ENCODE results near the gene NUF2. TPM values are rescaled to one million over a fixed set of nuclear protein-coding genes. Genes with fewer than 3 reads are reported as not detected.

Gene NUF2
- total RNA-seq, 1 donor from 2014 or later, result not detected

GRCh38 chr1:163395790-163396189 is 74.0 kb downstream of the NUF2 start:
- Histone ChIP-seq H3K27me3 (no peaks in the 10 kb centered on the region), H3K4me3 (no peak overlapping the region), H3K9me3 (no peaks in the 10 kb centered on the region), H3K4me1 (no peaks in the 10 kb centered on the region), H3K27ac (no peak overlapping the region), H3K36me3 (no peaks in the 10 kb centered on the region)
- DNase-seq (ENCODE audit: low spot score in 2 of 2), result no peak
- TF ChIP-seq CTCF (IDR thresholded peaks at IDR 0.05), result no peak
- intact Hi-C loops (cut with DNase I), result no loop called here

- no peak overlapping the region for H3K27ac ChIP-seq
- no peak overlapping the region for H3K4me3 ChIP-seq
- H3K4me1 ChIP-seq, result no peaks in the 10 kb centered on the region
- H3K27me3 ChIP-seq, result no peaks in the 10 kb centered on the region
- H3K36me3 ChIP-seq, result no peaks in the 10 kb centered on the region
- intact Hi-C loops (cut with DNase I), result no loop called here
- no peak for TF ChIP-seq CTCF (IDR thresholded peaks at IDR 0.05)
- H3K9me3 ChIP-seq, result no peaks in the 10 kb centered on the region
- DNase-seq (ENCODE audit: low spot score in 2 of 2), result no peak
Measured at GRCh38 chr1:163397451-163398200, 75.9 kb downstream of the NUF2 start.

GRCh38 chr1:163399001-163399400 is 77.2 kb downstream of the NUF2 start:
- no peak for DNase-seq (ENCODE audit: low spot score in 2 of 2)
- intact Hi-C loops (cut with DNase I), result no loop called here
- H3K4me3 ChIP-seq, result no peak overlapping the region
- no peaks in the 10 kb centered on the region for H3K9me3 ChIP-seq
- H3K4me1 ChIP-seq, result no peaks in the 10 kb centered on the region
- no peak for TF ChIP-seq CTCF (IDR thresholded peaks at IDR 0.05)
- H3K36me3 ChIP-seq, result no peaks in the 10 kb centered on the region
- no peak overlapping the region for H3K27ac ChIP-seq
- H3K27me3 ChIP-seq, result no peaks in the 10 kb centered on the region

GRCh38 chr1:163399976-163400601 is 78.3 kb downstream of the NUF2 start:
- no peak for TF ChIP-seq CTCF (IDR thresholded peaks at IDR 0.05)
- Histone ChIP-seq H3K36me3 (no peaks in the 10 kb centered on the region), H3K27ac (no peak overlapping the region), H3K9me3 (no peaks in the 10 kb centered on the region), H3K27me3 (no peaks in the 10 kb centered on the region), H3K4me3 (no peak overlapping the region), H3K4me1 (no peaks in the 10 kb centered on the region)
- intact Hi-C loops (cut with DNase I), result no loop called here
- DNase-seq (ENCODE audit: low spot score in 2 of 2), result no peak

- H3K9me3 ChIP-seq, result no peaks in the 10 kb centered on the region
- no peak overlapping the region for H3K4me3 ChIP-seq
- H3K4me1 ChIP-seq, result no peaks in the 10 kb centered on the region
- TF ChIP-seq CTCF (IDR thresholded peaks at IDR 0.05), result no peak
- H3K27ac ChIP-seq, result no peak overlapping the region
- intact Hi-C loops (cut with DNase I), result no loop called here
- H3K27me3 ChIP-seq, result no peaks in the 10 kb centered on the region
- no peaks in the 10 kb centered on the region for H3K36me3 ChIP-seq
- DNase-seq (ENCODE audit: low spot score in 2 of 2), result no peak
Measured at GRCh38 chr1:163401211-163401610, 79.5 kb downstream of the NUF2 start.

Other genes with a start within 250 kb of the NUF2 start
- gene RGS5, start 119.0 kb upstream of the NUF2 start, total RNA-seq, result 732 TPM

Data from ascending aorta (tissue), 2 donors.